Pulmonary artery endothelial cell (primary cell): ENCODE data around the gene FAM181B. TPM values are rescaled to one million over a fixed set of nuclear protein-coding genes. Genes with fewer than 3 reads are reported as not detected.

Source experiments
- DNase-seq: peaks from one replicate; pipeline ENCODE4 v3.0.0-alpha.2; 2011; ENCODE audit warnings: low read depth, low spot score
- total RNA-seq: library from RNA; depleted of rRNA; stranded (reverse); fragments of >200 nt; gene quantifications from 2 replicates; pipeline ENCODE4 v1.2.3, GENCODE V29; 2014

FAM181B gene
- total RNA-seq, 1 donor from 2014 or later = 0.13 TPM

DNA sequence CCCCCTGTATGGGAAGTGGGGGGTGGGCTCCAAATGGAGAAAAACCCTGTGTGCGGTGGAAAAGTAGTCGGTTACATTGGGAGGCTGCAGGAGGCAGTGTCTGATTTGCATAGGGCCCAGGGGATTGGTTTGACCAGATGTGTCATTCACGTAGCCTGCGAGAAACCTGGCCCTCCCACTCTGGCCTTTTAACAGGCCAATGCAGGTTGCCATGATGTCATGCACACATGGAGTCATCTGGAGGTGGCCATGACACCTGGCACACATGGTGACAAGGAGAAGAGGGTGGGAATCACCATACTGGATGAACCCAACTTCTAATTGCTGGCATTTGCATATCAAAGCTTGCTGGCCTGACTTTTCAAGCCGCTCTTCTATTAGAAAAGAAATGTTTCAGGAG lies 50.6 kb downstream of the FAM181B start:
- no peak for DNase-seq

DNA sequence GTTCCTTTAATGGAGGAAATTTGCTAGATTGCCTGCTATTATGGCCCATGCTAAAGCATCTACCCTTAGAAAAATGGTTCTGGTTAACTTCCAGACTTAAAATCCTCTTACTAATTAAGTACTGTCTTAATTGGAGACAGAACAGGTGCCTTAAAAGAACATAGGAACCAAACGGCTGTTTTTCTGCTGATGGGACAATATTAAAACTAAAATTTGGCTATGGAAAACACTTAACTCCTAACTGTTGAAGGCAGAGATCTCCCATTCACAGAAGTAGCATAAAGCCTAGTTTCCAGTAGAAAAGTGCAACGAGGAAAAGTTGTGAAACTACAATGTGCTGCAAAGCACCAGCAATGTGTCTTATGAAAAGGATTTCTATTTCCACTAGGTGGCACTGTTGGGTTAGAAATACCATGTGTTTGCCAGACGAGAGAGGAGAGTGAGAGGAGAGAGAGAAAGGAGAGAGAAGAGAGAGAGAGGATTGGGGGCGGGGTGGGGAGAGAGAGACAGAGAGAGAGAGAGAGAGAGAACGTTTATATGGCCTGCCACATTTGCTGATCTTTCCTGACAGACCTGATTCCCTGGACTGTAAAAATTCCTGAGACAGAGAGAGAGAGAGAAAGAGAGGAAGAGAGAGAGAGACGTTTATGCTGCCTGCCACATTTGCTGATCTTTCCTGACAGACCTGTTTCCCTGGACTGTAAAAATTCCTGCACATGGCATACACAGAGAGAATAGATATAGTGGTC lies 51.5 kb downstream of the FAM181B start:
- DNase-seq = peak; percentile 29

DNA sequence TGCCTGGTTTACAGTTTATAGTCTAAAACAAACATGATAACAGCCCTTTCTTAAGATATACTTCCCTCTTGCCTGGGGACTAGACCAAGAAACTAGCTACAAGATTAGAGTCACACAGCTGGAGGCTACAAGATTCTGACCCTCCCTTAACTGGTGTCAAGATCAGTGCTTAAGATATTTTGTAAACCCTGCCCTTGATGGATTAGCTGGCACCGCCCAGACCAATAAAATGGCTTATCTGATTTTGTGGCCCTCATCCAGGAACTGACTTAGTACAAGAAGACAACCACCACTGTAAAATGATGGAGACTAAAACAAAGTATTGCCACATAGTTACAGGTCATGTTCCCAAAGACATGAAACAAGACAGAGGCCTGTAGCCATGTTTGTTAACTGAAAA lies 53.4 kb downstream of the FAM181B start:
- DNase-seq = no peak

Other genes starting within 250 kb of the FAM181B start
- gene PRCP, start 166.6 kb upstream of the FAM181B start, total RNA-seq = 144 and 271 TPM in 2 replicates
- 10.8 and 11.1 TPM in 2 replicates for gene DDIAS, start 167.9 kb upstream of the FAM181B start, total RNA-seq